Fibroblast of skin of abdomen (primary cell): ENCODE measurements around the gene DHDDS. TPM values are rescaled to one million over a fixed set of nuclear protein-coding genes. Genes with fewer than 3 reads are reported as not detected.
"Not testable (repeated sequence)": the region's sequence is repeated elsewhere in the genome, so short reads cannot be mapped to it uniquely, and the experiment has no call there.

Experiments
- DNase-seq: peaks from one replicate; pipeline ENCODE4 v3.0.0-alpha.2; 2013
- polyA plus RNA-seq, 2 experiments: library from polyadenylated mRNA; unstranded; fragments of 120-200 nt; gene quantifications; one replicate each; pipeline ENCODE4 v1.2.1, GENCODE V29; 2013; ENCODE audit not compliant: insufficient read length in 2 of 2

Gene DHDDS
- polyA plus RNA-seq (2013, experiment 1 of 2; ENCODE audit: insufficient read length) = 35.0 TPM
- polyA plus RNA-seq (2013, experiment 2 of 2; ENCODE audit: insufficient read length) = 34.3 TPM

- DNase-seq = peak; percentile 98
These were observed at the start of gene DHDDS for GRCh38 chr1:26431979-26432695. DHDDS (plus strand) TSS chr1:26432321; CDS start chr1:26432946, 625 bp downstream.

- no peak for DNase-seq
These were observed 48.0 kb upstream of the DHDDS start for GRCh38 chr1:26384076-26384475.

- DNase-seq = not testable (repeated sequence)
These were observed 47.1 kb upstream of the DHDDS start for GRCh38 chr1:26385063-26385462.

GRCh38 chr1:26387447-26387846 is 44.7 kb upstream of the DHDDS start:
- DNase-seq = peak; percentile 22

GRCh38 chr1:26388791-26389445 is 43.2 kb upstream of the DHDDS start:
- no peak for DNase-seq

GRCh38 chr1:26389604-26390247 is 42.4 kb upstream of the DHDDS start:
- DNase-seq = no peak

GRCh38 chr1:26391450-26391849 is 40.7 kb upstream of the DHDDS start:
- DNase-seq = peak; percentile 56

GRCh38 chr1:26395754-26396153 is 36.4 kb upstream of the DHDDS start:
- DNase-seq = no peak

GRCh38 chr1:26399034-26399433 is 33.1 kb upstream of the DHDDS start:
- no peak for DNase-seq

GRCh38 chr1:26401891-26402290 is 30.2 kb upstream of the DHDDS start:
- no peak for DNase-seq

- DNase-seq = no peak
These were observed 28.5 kb upstream of the DHDDS start for GRCh38 chr1:26403656-26404055.

- no peak for DNase-seq
These were observed 27.5 kb upstream of the DHDDS start for GRCh38 chr1:26404641-26405040.

- DNase-seq = peak; percentile 56
These were observed 26.7 kb upstream of the DHDDS start for GRCh38 chr1:26405281-26405915.

- DNase-seq = peak; percentile 69
These were observed 23.5 kb upstream of the DHDDS start for GRCh38 chr1:26408604-26409003.

- DNase-seq = no peak
These were observed 22.8 kb upstream of the DHDDS start for GRCh38 chr1:26409191-26409807.

GRCh38 chr1:26410706-26411623 is 21.2 kb upstream of the DHDDS start, which contains the start of gene LIN28A:
LIN28A (plus strand) TSS chr1:26410817; CDS start chr1:26410892, 75 bp downstream.
- no peak for DNase-seq

- no peak for DNase-seq
These were observed 20.5 kb upstream of the DHDDS start for GRCh38 chr1:26411624-26412074.

- no peak for DNase-seq
These were observed 19.8 kb upstream of the DHDDS start for GRCh38 chr1:26412180-26412840.

GRCh38 chr1:26413031-26413430 is 19.1 kb upstream of the DHDDS start:
- no peak for DNase-seq

GRCh38 chr1:26417111-26417759 is 14.9 kb upstream of the DHDDS start:
- DNase-seq = peak; percentile 48
